ENCODE results near the gene TNRC6C.

- TF ChIP-seq GATA2 (IDR thresholded peaks at IDR 0.05; ENCODE audit: low read depth, low read length), result no peak
- no peak for TF ChIP-seq GATA3 (IDR thresholded peaks at IDR 0.05; ENCODE audit: low read depth, low read length)
Measured at GRCh38 chr17:77996256-77996655, 37.8 kb downstream of the TNRC6C start.

Measured in SH-SY5Y (cell line).